AG09309 (cell line): ENCODE results near the gene CCL1.

Experiments
- DNase-seq: peaks from one replicate; pipeline ENCODE4 v3.0.0-alpha.2; 2010; ENCODE audit warnings: low read depth
- H3K4me3 ChIP-seq: 2 replicates; pipeline ENCODE4 v1.5.1; 2011; ENCODE audit warnings: mild to moderate bottlenecking, low read depth, low read length, moderate library complexity; ENCODE audit not compliant: control insufficient read depth
- TF ChIP-seq, protein P1 (sequence below): IDR thresholded peaks from 2 replicates; pipeline ENCODE4 v1.5.1; 2011; ENCODE audit warnings: mild to moderate bottlenecking, low read depth, low read length, inconsistent platforms; ENCODE audit not compliant: insufficient read depth, control insufficient read depth; ENCODE audit errors: missing control alignments

CCL1 gene

DNA sequence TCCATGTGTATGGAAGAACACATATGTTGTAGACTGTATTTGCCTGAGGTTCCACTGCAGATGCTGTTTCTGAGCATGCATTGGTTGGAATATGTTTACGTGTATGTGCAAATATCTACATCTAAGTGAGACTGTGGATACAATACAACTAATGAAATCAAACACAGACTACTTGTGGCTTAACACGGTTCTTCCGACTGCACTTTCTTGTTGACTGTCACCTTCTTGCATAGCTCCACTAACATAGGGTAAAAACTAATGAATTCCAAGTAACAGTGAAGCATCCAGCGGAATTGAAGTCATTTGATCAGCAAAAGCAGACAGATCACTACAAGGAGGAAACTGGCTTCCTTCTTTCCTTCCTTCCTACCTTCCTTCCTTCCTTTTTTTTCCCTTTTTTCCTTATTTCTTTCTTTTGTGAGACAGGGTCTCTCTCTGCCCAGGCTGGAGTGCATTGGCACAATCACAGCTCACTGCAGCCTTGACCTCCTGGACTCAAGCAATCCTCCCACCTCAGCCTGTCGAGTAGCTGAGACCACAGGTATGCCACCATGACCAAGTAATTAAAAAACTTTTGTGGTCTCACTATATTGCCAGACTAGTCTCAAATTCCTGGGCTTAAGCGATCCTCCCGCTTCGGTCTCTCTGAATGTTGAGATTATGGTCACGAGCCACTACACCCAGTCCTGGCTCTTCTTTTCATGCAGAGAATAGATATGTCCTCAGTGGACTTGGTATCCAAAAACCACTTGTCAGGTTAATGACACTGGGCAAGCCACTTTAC, 22.0 kb upstream of the CCL1 start:
- DNase-seq, result no peak
- TF ChIP-seq, protein P1, sequence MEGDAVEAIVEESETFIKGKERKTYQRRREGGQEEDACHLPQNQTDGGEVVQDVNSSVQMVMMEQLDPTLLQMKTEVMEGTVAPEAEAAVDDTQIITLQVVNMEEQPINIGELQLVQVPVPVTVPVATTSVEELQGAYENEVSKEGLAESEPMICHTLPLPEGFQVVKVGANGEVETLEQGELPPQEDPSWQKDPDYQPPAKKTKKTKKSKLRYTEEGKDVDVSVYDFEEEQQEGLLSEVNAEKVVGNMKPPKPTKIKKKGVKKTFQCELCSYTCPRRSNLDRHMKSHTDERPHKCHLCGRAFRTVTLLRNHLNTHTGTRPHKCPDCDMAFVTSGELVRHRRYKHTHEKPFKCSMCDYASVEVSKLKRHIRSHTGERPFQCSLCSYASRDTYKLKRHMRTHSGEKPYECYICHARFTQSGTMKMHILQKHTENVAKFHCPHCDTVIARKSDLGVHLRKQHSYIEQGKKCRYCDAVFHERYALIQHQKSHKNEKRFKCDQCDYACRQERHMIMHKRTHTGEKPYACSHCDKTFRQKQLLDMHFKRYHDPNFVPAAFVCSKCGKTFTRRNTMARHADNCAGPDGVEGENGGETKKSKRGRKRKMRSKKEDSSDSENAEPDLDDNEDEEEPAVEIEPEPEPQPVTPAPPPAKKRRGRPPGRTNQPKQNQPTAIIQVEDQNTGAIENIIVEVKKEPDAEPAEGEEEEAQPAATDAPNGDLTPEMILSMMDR, result no peak
- H3K4me3 ChIP-seq, result no peak overlapping the region

DNA sequence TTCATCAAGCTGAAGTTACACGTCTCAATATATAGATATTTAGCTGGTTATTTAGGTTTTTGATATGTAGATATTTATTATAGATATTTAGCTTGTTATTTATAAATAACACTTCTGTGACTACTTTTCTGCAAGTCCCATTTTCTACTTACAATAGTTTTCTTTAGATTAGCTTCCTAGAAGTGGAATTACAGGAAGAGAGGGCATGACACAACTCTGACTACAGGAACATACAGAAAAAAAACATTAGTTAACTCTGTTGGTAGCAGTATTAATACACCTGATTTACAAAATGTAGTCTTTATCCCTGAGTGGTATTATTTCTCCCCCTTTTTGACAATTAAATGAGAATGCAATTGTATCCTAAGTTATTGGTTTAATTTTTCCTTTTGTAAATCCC, 21.2 kb upstream of the CCL1 start:
- no peak for DNase-seq
- no peak overlapping the region for H3K4me3 ChIP-seq
- TF ChIP-seq, protein P1, result no peak

DNA sequence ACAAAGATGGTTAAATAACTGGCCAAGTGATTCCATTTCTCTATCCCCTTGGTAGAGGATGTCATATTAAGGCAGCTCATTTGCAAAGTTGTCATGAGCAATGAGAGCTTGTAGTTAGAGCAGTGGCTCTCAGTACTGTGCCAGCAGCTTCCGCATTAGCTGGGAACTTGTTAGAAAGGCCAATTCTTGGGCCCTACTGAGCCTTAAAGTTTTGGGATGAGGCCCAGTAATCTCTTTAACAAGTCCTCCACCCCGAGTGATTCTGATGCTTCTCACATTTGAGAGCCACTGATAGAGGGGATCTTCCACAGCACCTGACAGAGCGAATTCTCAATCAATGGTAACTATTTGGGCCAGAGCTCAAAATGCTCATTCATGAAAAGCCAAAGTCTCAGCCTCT, 20.2 kb upstream of the CCL1 start:
- TF ChIP-seq, protein P1, result no peak
- no peak for DNase-seq
- H3K4me3 ChIP-seq, result no peak overlapping the region

DNA sequence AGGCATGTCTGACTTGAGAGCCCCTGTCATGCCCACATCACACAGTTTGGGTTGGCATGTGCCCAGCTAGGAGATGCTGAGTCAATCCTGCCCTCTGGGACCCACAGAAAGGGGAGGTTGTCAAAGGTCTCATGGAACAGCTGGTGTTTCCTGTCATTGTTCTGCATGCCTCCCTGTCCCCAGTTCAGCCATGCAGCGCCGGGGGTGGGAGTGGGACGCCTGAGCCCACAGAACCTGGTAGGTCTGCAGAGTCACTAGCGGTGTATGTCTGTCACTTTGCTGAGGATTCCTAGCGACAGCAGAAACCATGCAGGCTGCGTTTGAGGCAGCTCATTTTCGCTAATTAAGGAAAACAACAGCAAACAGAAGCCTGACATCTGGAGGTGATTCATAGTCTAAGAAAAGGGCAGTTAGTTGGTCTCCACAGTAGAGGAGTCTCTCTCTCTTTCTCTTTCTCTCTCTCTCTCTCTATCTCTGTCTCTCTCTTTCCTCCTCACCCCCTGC, 19.6 kb upstream of the CCL1 start:
- no peak for DNase-seq
- no peak overlapping the region for H3K4me3 ChIP-seq
- TF ChIP-seq, protein P1, result no peak

DNA sequence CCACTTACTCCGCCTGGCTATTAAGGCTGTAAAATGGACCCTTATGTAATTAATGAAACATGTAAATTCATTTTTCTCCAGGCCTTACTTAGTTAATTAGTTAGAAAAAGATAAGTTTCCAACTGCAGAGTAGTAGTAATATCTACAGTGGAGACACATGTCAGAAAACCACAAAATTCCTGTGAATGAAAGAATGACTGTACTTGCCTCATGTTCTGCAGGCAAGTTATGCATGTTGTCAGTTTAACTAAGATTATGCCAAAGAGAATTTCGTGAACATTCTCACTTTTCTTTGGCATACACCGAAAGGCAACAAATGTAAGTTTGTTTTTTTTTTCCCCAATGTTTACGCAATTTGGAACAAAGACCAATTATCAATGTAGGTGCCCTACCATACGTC, 16.8 kb upstream of the CCL1 start:
- DNase-seq, result no peak
- TF ChIP-seq, protein P1, result no peak
- H3K4me3 ChIP-seq, result no peak overlapping the region

DNA sequence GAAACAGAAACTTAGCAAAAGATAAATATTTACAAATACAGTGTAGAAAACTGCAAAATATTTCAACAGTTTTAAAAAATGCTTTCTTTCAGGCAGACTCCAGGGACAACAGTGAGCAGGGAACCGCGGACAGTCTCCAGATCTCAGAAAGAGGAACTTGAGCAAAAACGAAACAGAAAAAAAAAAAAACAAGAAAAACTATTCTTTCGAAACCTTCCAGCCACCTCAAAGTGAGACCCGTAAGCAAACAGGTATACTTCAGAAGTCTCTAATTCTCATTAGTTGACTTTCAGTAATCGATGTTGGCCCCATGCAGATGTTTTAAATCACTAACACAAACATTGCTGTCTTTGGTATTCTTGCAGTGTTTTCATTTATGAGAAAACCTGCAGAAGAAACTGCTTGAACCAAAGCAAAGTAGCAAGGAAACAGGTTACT, 15.7 kb upstream of the CCL1 start:
- no peak overlapping the region for H3K4me3 ChIP-seq
- no peak for DNase-seq
- TF ChIP-seq, protein P1, result no peak
